Measurements from ENCODE around the gene PARP12. TPM values are rescaled to one million over a fixed set of nuclear protein-coding genes. Genes with fewer than 3 reads are reported as not detected.

PARP12 gene
- total RNA-seq, 4 donors from 2014 or later = 22.7 to 81.0 (median 27.0) TPM

- Histone ChIP-seq H3K36me3 (peaks cover 38% of the 10 kb centered on the region), H3K4me3 (no peak overlapping the region), H3K27ac (no peak overlapping the region), H3K4me1 (no peaks in the 10 kb centered on the region), H3K27me3 (no peaks in the 10 kb centered on the region), H3K9me3 (no peaks in the 10 kb centered on the region)
- WGBS = 97% methylated on average over 10 of the region's 10 CpGs
- no peak for DNase-seq (ENCODE audit: low spot score in 2 of 2)
- no peak for TF ChIP-seq POLR2AphosphoS5 (IDR thresholded peaks at IDR 0.05)
- TF ChIP-seq CTCF (IDR thresholded peaks at IDR 0.05) = no peak
- TF ChIP-seq POLR2A (IDR thresholded peaks at IDR 0.05) = no peak
- no peak for TF ChIP-seq EP300 (IDR thresholded peaks at IDR 0.05)
Measured at GRCh38 chr7:140042386-140042670, 20.4 kb downstream of the PARP12 start.

DNA sequence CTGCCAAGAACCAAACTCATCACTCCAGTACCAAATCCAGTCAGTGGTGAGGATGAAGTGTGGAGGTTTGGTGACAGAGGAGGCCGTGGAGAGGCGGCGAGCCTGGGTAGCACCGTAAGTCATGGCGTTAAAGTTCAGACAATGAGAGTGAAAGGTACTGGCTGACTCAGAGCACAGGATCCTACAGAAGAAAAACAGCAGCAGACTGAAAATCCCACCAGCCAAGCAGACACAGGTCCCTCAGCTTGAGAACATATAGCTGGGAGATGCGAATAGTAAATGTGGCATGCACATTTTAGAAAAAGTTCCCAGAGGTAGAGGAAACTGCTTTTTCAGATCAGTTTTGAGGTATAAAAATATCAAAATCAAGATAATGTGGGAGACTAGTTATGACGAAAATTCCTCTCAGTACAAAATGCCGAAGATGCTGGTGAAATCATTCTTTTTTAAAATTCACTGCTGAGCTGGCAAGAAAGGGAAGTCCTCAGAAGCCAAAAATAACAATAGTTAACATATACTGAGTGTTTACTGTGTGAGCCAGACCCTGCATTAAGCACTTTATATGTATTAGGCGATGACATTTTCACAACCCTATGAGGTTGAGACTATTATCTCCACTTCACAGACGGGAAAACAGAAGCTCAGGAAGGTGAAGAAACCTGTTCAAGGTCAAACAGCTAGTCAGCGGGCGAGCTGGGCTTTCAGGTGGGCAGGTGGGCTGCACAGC lies 20.9 kb downstream of the PARP12 start:
- 89% methylated on average over 12 of the region's 12 CpGs for WGBS

DNA sequence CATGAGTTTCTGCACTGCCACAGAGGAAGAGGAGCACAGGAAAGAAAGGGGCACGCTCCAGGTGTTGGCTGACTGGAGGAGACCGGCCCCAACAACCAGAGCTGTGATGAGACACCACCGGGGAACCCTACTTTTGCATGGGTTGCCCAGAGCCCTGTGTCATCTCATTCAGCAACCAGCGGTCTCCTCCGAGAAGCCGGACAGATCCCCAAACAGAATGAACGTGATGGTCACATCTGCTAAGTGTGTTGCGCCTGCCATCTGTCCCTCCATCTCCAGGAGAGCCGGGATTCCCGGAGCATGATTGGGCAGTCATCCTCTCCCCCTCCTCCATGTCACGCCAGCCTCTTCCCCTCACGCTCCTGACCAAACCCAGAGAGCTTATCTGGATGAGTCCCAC lies 22.9 kb downstream of the PARP12 start:
- TF ChIP-seq CTCF (IDR thresholded peaks at IDR 0.05) (no peak), POLR2AphosphoS5 (IDR thresholded peaks at IDR 0.05) (no peak), POLR2A (IDR thresholded peaks at IDR 0.05) (no peak), EP300 (IDR thresholded peaks at IDR 0.05) (no peak)
- peak in 1 of 2 donors; percentile 58 for DNase-seq (ENCODE audit: low spot score in 2 of 2)
- Histone ChIP-seq H3K27me3 (no peaks in the 10 kb centered on the region), H3K4me3 (no peak overlapping the region), H3K4me1 (no peaks in the 10 kb centered on the region), H3K27ac (no peak overlapping the region), H3K36me3 (peaks cover 37% of the 10 kb centered on the region), H3K9me3 (no peaks in the 10 kb centered on the region)
- 95% methylated on average over 9 of the region's 12 CpGs for WGBS

More for the DNA sequence above, 20.9 kb downstream of the PARP12 start:
- H3K27ac ChIP-seq = no peak overlapping the region
- no peak for DNase-seq (ENCODE audit: low spot score in 2 of 2)
- no peak overlapping the region for H3K4me3 ChIP-seq
- H3K4me1 ChIP-seq = no peaks in the 10 kb centered on the region
- H3K27me3 ChIP-seq = no peaks in the 10 kb centered on the region
- H3K9me3 ChIP-seq = no peaks in the 10 kb centered on the region
- TF ChIP-seq POLR2AphosphoS5 (IDR thresholded peaks at IDR 0.05) (no peak), EP300 (IDR thresholded peaks at IDR 0.05) (no peak), CTCF (IDR thresholded peaks at IDR 0.05) (no peak), POLR2A (IDR thresholded peaks at IDR 0.05) (no peak)
- peaks cover 42% of the 10 kb centered on the region for H3K36me3 ChIP-seq

DNA sequence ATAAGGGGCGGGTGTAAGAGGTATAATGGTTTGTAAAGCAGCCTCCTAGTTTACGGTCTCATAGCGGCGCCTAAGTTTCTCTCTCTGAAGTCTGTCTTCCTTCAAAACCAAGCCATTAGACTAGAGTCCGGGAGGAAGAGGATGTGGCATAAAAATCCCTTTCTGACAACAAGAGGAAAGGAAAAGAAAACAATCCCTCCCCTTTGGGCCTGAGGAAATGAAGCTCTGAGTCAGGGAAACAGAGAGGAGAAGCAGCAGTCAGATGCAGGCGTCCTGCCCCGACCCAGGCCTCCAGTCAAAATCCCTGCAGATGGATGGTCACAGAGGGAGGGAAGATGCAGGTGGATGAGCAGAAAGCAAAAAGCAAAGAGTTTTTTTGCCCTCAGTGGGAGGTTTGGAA lies 23.7 kb downstream of the PARP12 start:
- no peaks in the 10 kb centered on the region for H3K9me3 ChIP-seq
- WGBS = 79% methylated on average over 7 of the region's 7 CpGs

GRCh38 chr7:140036224-140036962 lies 26.4 kb downstream of the PARP12 start:
- Histone ChIP-seq H3K4me3 (no peak overlapping the region), H3K9me3 (no peaks in the 10 kb centered on the region), H3K27ac (no peak overlapping the region), H3K4me1 (no peaks in the 10 kb centered on the region), H3K27me3 (no peaks in the 10 kb centered on the region), H3K36me3 (peaks cover 28% of the 10 kb centered on the region)
- TF ChIP-seq POLR2AphosphoS5 (IDR thresholded peaks at IDR 0.05) = no peak
- no peak for TF ChIP-seq CTCF (IDR thresholded peaks at IDR 0.05)
- DNase-seq (ENCODE audit: low spot score in 2 of 2) = no peak
- WGBS = 78% methylated on average over 11 of the region's 11 CpGs

More for the DNA sequence above, 23.7 kb downstream of the PARP12 start:
- peaks cover 33% of the 10 kb centered on the region for H3K36me3 ChIP-seq
- no peak for TF ChIP-seq POLR2AphosphoS5 (IDR thresholded peaks at IDR 0.05)
- no peaks in the 10 kb centered on the region for H3K27me3 ChIP-seq
- DNase-seq (ENCODE audit: low spot score in 2 of 2) = no peak
- H3K27ac ChIP-seq = no peak overlapping the region
- no peaks in the 10 kb centered on the region for H3K4me1 ChIP-seq
- no peak overlapping the region for H3K4me3 ChIP-seq
